ENCODE results near the gene BNC2.
"Not testable (repeated sequence)": the region's sequence is repeated elsewhere in the genome, so short reads cannot be mapped to it uniquely, and the experiment has no call there.

Gene BNC2

GRCh38 chr9:16449076-16449730 is 421.3 kb downstream of the BNC2 start:
- no peak for DNase-seq (ENCODE audit: low read depth)
- H3K4me3 ChIP-seq (ENCODE audit: low read length): no peak overlapping the region
- TF ChIP-seq, protein P1, sequence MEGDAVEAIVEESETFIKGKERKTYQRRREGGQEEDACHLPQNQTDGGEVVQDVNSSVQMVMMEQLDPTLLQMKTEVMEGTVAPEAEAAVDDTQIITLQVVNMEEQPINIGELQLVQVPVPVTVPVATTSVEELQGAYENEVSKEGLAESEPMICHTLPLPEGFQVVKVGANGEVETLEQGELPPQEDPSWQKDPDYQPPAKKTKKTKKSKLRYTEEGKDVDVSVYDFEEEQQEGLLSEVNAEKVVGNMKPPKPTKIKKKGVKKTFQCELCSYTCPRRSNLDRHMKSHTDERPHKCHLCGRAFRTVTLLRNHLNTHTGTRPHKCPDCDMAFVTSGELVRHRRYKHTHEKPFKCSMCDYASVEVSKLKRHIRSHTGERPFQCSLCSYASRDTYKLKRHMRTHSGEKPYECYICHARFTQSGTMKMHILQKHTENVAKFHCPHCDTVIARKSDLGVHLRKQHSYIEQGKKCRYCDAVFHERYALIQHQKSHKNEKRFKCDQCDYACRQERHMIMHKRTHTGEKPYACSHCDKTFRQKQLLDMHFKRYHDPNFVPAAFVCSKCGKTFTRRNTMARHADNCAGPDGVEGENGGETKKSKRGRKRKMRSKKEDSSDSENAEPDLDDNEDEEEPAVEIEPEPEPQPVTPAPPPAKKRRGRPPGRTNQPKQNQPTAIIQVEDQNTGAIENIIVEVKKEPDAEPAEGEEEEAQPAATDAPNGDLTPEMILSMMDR (conservative IDR thresholded peaks at IDR 0.05; ENCODE audit: low read depth, low read length): no peak

- no peak overlapping the region for H3K4me3 ChIP-seq (ENCODE audit: low read length)
- no peak for DNase-seq (ENCODE audit: low read depth)
- TF ChIP-seq, protein P1 (conservative IDR thresholded peaks at IDR 0.05; ENCODE audit: low read depth, low read length): no peak
Observed at GRCh38 chr9:16447946-16448345, 422.5 kb downstream of the BNC2 start.

DNA sequence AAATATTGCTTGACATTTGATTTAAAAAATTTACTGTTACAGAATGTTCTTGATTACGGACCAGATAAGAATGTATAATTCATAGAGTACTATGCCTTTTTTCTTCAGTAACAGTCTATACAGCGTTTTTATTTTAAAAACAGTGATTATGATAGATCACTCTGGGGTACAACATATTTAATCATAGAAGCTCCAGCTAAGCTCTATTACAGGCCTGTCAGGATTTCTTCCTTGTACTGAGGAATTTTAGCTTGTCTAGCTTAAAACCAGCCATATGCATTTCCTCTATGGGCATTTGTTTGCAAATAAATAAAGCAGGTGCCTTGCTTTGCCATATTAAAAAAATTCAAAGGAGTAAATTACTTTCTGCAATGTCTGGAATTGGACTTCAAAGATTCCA is 423.8 kb downstream of the BNC2 start:
- TF ChIP-seq, protein P1 (conservative IDR thresholded peaks at IDR 0.05; ENCODE audit: low read depth, low read length): no peak
- no peak for DNase-seq (ENCODE audit: low read depth)
- H3K4me3 ChIP-seq (ENCODE audit: low read length): no peak overlapping the region

DNA sequence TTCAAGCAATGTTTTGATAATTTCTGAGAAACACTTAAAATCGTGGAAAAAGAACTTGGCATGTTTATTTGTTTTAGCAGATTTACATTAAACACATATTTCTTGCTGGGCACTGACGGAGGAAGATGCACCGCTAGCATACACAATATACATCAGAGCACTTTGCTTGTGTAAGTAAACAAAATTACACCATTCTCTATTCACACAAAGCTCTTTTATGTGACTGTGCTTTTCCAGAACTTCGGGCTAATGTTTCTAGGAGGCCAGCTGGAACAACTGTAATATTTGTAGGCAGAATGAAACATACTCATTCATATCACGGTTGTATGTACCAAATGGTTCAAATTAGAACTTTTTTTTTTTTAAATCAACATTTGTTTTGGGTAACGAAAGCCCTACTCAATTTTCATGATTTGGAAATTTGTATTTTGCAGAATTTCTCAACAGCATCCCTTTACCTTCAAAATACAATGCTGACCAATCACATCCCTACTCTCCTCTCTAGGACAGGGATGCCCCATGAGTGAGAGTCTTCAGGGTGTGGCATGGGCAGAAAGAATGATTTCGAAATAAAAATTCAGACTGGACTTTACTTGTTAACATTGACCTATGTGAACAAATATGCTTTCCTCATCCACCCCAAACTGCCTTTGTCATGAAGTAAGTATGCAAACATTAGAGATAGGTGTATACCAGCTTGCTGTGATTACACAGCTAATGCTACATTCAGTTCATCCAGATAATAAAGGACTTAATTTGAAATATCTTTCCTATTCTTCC is 425.1 kb downstream of the BNC2 start:
- no peak for DNase-seq (ENCODE audit: low read depth)
- H3K4me3 ChIP-seq (ENCODE audit: low read length): no peak overlapping the region
- TF ChIP-seq, protein P1 (conservative IDR thresholded peaks at IDR 0.05; ENCODE audit: low read depth, low read length): no peak

- TF ChIP-seq, protein P1 (conservative IDR thresholded peaks at IDR 0.05; ENCODE audit: low read depth, low read length): no peak
- peak; percentile 59 for DNase-seq (ENCODE audit: low read depth)
- no peak overlapping the region for H3K4me3 ChIP-seq (ENCODE audit: low read length)
Observed at GRCh38 chr9:16442622-16443021, 427.8 kb downstream of the BNC2 start.

GRCh38 chr9:16441791-16442190 is 428.7 kb downstream of the BNC2 start:
- no peak overlapping the region for H3K4me3 ChIP-seq (ENCODE audit: low read length)
- DNase-seq (ENCODE audit: low read depth): no peak
- TF ChIP-seq, protein P1 (conservative IDR thresholded peaks at IDR 0.05; ENCODE audit: low read depth, low read length): no peak

- not testable (repeated sequence) for DNase-seq (ENCODE audit: low read depth); H3K4me3 ChIP-seq (ENCODE audit: low read length)
Observed at GRCh38 chr9:16438831-16439230, 431.6 kb downstream of the BNC2 start.
